Sigmoid colon (tissue), 4 donors: ENCODE data around the gene FRMD1.

Experiments used
- CTCF ChIP-seq, 4 experiments: fragments of 450-650 bp in 3 of 4; fragments of 200-600 bp in 1 of 4; IDR thresholded peaks; one replicate each; pipeline ENCODE4 v1.5.1; 2016 to 2019; ENCODE audit warnings: antibody characterized with exemption in 4 of 4, mild to moderate bottlenecking in 3 of 4, moderate library complexity in 2 of 4
- EP300 ChIP-seq, 4 donors: sonication (generic); formaldehyde crosslinking; IDR thresholded peaks; one replicate each; pipeline ENCODE4 v1.6.1; 2017; ENCODE audit warnings: antibody characterized with exemption in 4 of 4
- POLR2A ChIP-seq, 2 donors: fragments of 450-650 bp; IDR thresholded peaks; one replicate each; pipeline ENCODE4 v1.6.1; 2016; ENCODE audit warnings: antibody characterized with exemption in 2 of 2, mild to moderate bottlenecking in 2 of 2, moderate library complexity in 2 of 2

- TF ChIP-seq CTCF (IDR thresholded peaks at IDR 0.05): no peak
- no peak for TF ChIP-seq EP300 (IDR thresholded peaks at IDR 0.05)
- TF ChIP-seq POLR2A (IDR thresholded peaks at IDR 0.05): no peak
Measured at GRCh38 chr6:168087436-168088160, 8.6 kb upstream of the FRMD1 start.
